Neural cell (in vitro differentiated cells): ENCODE measurements around the gene SETD1A. TPM values are rescaled to one million over a fixed set of nuclear protein-coding genes. Genes with fewer than 3 reads are reported as not detected.

ENCODE experiments used
- H2AFZ ChIP-seq: fragments of 200-600, 300-800 bp; sonication (generic), shearing (Covaris generic); 2 replicates; pipeline ENCODE4 v1.6.0; 2014; ENCODE audit warnings: low read depth, mild to moderate bottlenecking, antibody characterized with exemption, low read length, moderate library complexity
- H3F3A ChIP-seq: fragments of 200-600 bp; shearing (Covaris generic); 2 replicates; pipeline ENCODE4 v1.6.1; 2016; ENCODE audit warnings: mild to moderate bottlenecking, moderate library complexity, mixed read lengths, antibody characterized with exemption, low read length; ENCODE audit not compliant: insufficient read depth, poor library complexity, severe bottlenecking
- H3K27ac ChIP-seq: fragments of 200-600, 300-800 bp; sonication (generic), shearing (Covaris generic); 2 replicates; pipeline ENCODE4 v1.5.1; 2014; ENCODE audit warnings: mild to moderate bottlenecking, low read length, moderate library complexity
- H3K27me3 ChIP-seq: fragments of 300-800, 200-600 bp; sonication (generic), shearing (Covaris generic); 2 replicates; pipeline ENCODE4 v1.6.0; 2014; ENCODE audit warnings: mild to moderate bottlenecking, low read depth, low read length, moderate library complexity; ENCODE audit not compliant: insufficient read depth
- H3K36me3 ChIP-seq: fragments of 300-800, 200-600 bp; sonication (generic), shearing (Covaris generic); 2 replicates; pipeline ENCODE4 v1.5.1; 2014; ENCODE audit warnings: mild to moderate bottlenecking, antibody characterized with exemption, low read length, moderate library complexity; ENCODE audit not compliant: insufficient read depth
- H3K4me2 ChIP-seq: fragments of 300-800, 200-600 bp; sonication (generic), shearing (Covaris generic); 2 replicates; pipeline ENCODE4 v1.6.0; 2014; ENCODE audit warnings: mild to moderate bottlenecking, low read length
- H3K4me3 ChIP-seq: fragments of 300-800, 200-600 bp; sonication (generic), shearing (Covaris generic); 2 replicates; pipeline ENCODE4 v1.5.1; 2014; ENCODE audit warnings: mild to moderate bottlenecking, low read length, moderate library complexity
- H3K79me2 ChIP-seq: fragments of 200-600 bp; shearing (Covaris generic); replicated peaks from 2 replicates; pipeline ENCODE4 v1.6.0; 2014; ENCODE audit warnings: mild to moderate bottlenecking, low read length, moderate library complexity; ENCODE audit not compliant: insufficient read depth
- H3K9ac ChIP-seq: fragments of 300-800, 200-600 bp; sonication (generic), shearing (Covaris generic); 2 replicates; pipeline ENCODE4 v1.6.1; 2016; ENCODE audit warnings: mild to moderate bottlenecking, low read length, mixed read lengths
- H3K9me2 ChIP-seq: fragments of 200-600 bp; shearing (Covaris generic); 2 replicates; pipeline ENCODE4 v1.6.1; 2016; ENCODE audit warnings: mild to moderate bottlenecking, low read length, mixed read lengths; ENCODE audit not compliant: insufficient read depth
- H3K9me3 ChIP-seq: fragments of 200-600, 300-800 bp; sonication (generic), shearing (Covaris generic); 2 replicates; pipeline ENCODE4 v1.6.1; 2016; ENCODE audit warnings: mild to moderate bottlenecking, mixed run types, low read length, moderate library complexity, mixed read lengths
- H4K20me1 ChIP-seq: fragments of 200-600 bp; shearing (Covaris generic); 2 replicates; pipeline ENCODE4 v1.6.1; 2016; ENCODE audit warnings: mild to moderate bottlenecking, mixed run types; ENCODE audit not compliant: insufficient read depth
- EP300 ChIP-seq: fragments of 450-650 bp; conservative IDR thresholded peaks from 2 replicates; pipeline ENCODE4 v1.6.1; 2014; ENCODE audit warnings: antibody characterized with exemption, mild to moderate bottlenecking, moderate library complexity; ENCODE audit not compliant: poor library complexity, severe bottlenecking
- EZH2 ChIP-seq: fragments of 200-600, 300-800 bp; shearing (Covaris generic), sonication (generic); IDR thresholded peaks from 2 replicates; pipeline ENCODE4 v1.6.1; 2014; ENCODE audit warnings: antibody characterized with exemption, low read length, borderline replicate concordance, mild to moderate bottlenecking; ENCODE audit not compliant: insufficient read depth, poor library complexity, severe bottlenecking
- MXI1 ChIP-seq: fragments of 450-650 bp; conservative IDR thresholded peaks from 2 replicates; pipeline ENCODE4 v1.6.1; 2014; ENCODE audit warnings: antibody characterized with exemption, mild to moderate bottlenecking; ENCODE audit not compliant: poor library complexity, severe bottlenecking
- POLR2AphosphoS5 ChIP-seq: IDR thresholded peaks from 2 replicates; pipeline ENCODE4 v1.6.1; 2012
- RAD21 ChIP-seq: fragments of 450-650 bp; conservative IDR thresholded peaks from 2 replicates; pipeline ENCODE4 v1.6.1; 2014; ENCODE audit warnings: antibody characterized with exemption, mild to moderate bottlenecking, moderate library complexity
- SMC3 ChIP-seq: fragments of 450-650 bp; conservative IDR thresholded peaks from 2 replicates; pipeline ENCODE4 v1.6.1; 2014; ENCODE audit warnings: antibody characterized with exemption, mild to moderate bottlenecking, moderate library complexity; ENCODE audit not compliant: poor library complexity
- TAF1 ChIP-seq: IDR thresholded peaks from 2 replicates; pipeline ENCODE4 v1.6.1; 2012; ENCODE audit warnings: low read depth
- polyA plus RNA-seq: library from polyadenylated mRNA; depleted of rRNA; stranded (reverse); fragments of >200 nt; gene quantifications from 2 replicates; pipeline ENCODE4 v1.2.3, GENCODE V29; 2014
- TF ChIP-seq, protein P1 (sequence below): IDR thresholded peaks from 2 replicates; pipeline ENCODE4 v1.6.1; 2012; ENCODE audit warnings: borderline replicate concordance
- TF ChIP-seq, protein P2 (sequence below): fragments of 450-650 bp; IDR thresholded peaks from 2 replicates; pipeline ENCODE4 v1.5.1; 2014; ENCODE audit warnings: antibody characterized with exemption, mild to moderate bottlenecking, moderate library complexity; ENCODE audit not compliant: poor library complexity, severe bottlenecking

Gene SETD1A
- polyA plus RNA-seq, 1 donor from 2014 or later: 1.4 TPM

GRCh38 chr16:30967795-30968194 lies 10.2 kb downstream of the SETD1A start:
- Histone ChIP-seq H3K27me3 (no peaks in the 10 kb centered on the region), H3K9me2 (no peaks in the 10 kb centered on the region), H3K9ac (no peak overlapping the region), H2AFZ (no peak overlapping the region), H3K4me3 (no peak overlapping the region), H3K36me3 (no peaks in the 10 kb centered on the region), H4K20me1 (no peaks in the 10 kb centered on the region), H3K4me2 (no peak overlapping the region), H3K79me2 (no peaks in the 10 kb centered on the region), H3F3A (no peaks in the 10 kb centered on the region), H3K27ac (no peak overlapping the region), H3K9me3 (no peaks in the 10 kb centered on the region)
- no peak for TF ChIP-seq MXI1
- no peak for TF ChIP-seq POLR2AphosphoS5
- TF ChIP-seq RAD21: no peak
- no peak for TF ChIP-seq EP300
- no peak for TF ChIP-seq EZH2
- TF ChIP-seq, protein P1, sequence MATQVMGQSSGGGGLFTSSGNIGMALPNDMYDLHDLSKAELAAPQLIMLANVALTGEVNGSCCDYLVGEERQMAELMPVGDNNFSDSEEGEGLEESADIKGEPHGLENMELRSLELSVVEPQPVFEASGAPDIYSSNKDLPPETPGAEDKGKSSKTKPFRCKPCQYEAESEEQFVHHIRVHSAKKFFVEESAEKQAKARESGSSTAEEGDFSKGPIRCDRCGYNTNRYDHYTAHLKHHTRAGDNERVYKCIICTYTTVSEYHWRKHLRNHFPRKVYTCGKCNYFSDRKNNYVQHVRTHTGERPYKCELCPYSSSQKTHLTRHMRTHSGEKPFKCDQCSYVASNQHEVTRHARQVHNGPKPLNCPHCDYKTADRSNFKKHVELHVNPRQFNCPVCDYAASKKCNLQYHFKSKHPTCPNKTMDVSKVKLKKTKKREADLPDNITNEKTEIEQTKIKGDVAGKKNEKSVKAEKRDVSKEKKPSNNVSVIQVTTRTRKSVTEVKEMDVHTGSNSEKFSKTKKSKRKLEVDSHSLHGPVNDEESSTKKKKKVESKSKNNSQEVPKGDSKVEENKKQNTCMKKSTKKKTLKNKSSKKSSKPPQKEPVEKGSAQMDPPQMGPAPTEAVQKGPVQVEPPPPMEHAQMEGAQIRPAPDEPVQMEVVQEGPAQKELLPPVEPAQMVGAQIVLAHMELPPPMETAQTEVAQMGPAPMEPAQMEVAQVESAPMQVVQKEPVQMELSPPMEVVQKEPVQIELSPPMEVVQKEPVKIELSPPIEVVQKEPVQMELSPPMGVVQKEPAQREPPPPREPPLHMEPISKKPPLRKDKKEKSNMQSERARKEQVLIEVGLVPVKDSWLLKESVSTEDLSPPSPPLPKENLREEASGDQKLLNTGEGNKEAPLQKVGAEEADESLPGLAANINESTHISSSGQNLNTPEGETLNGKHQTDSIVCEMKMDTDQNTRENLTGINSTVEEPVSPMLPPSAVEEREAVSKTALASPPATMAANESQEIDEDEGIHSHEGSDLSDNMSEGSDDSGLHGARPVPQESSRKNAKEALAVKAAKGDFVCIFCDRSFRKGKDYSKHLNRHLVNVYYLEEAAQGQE: no peak
- TF ChIP-seq TAF1: no peak
- no peak for TF ChIP-seq SMC3
- TF ChIP-seq, protein P2, sequence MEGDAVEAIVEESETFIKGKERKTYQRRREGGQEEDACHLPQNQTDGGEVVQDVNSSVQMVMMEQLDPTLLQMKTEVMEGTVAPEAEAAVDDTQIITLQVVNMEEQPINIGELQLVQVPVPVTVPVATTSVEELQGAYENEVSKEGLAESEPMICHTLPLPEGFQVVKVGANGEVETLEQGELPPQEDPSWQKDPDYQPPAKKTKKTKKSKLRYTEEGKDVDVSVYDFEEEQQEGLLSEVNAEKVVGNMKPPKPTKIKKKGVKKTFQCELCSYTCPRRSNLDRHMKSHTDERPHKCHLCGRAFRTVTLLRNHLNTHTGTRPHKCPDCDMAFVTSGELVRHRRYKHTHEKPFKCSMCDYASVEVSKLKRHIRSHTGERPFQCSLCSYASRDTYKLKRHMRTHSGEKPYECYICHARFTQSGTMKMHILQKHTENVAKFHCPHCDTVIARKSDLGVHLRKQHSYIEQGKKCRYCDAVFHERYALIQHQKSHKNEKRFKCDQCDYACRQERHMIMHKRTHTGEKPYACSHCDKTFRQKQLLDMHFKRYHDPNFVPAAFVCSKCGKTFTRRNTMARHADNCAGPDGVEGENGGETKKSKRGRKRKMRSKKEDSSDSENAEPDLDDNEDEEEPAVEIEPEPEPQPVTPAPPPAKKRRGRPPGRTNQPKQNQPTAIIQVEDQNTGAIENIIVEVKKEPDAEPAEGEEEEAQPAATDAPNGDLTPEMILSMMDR: no peak

DNA sequence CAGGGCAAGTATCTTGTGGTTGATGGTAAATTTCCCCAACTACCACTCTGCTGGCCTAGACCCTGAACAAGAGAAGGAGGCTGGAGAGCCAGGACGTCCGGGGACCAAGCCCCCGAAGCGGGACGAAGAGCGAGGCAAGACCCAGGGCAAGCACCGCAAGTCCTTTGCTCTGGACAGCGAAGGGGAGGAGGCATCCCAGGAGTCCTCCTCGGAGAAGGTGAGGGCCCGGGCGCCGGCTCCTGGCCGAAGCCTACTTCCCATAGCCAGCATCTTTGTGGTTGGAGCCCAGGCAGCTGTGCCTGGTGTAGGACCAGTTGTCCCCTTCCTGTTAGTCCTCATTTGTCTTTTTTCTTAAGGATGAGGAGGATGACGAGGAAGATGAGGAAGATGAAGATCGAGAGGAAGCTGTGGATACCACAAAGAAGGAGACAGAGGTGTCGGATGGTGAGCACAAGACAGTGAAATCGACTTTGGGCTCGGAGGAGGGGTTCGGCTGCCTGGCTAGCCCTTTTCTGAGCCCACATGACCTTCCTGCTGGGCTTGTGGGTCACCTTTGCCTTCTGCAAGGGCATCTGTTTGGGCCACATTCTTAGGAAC lies 11.8 kb downstream of the SETD1A start:
- Histone ChIP-seq H2AFZ (no peak overlapping the region), H3K4me3 (no peak overlapping the region), H3F3A (no peaks in the 10 kb centered on the region), H3K9ac (no peak overlapping the region), H3K9me3 (no peaks in the 10 kb centered on the region), H3K4me2 (no peak overlapping the region), H3K27me3 (no peaks in the 10 kb centered on the region), H4K20me1 (no peaks in the 10 kb centered on the region), H3K9me2 (no peaks in the 10 kb centered on the region), H3K27ac (no peak overlapping the region), H3K36me3 (no peaks in the 10 kb centered on the region), H3K79me2 (no peaks in the 10 kb centered on the region)
- TF ChIP-seq RAD21 (no peak), EP300 (no peak), MXI1 (no peak)
